GM18517 (cell line): ENCODE data around the gene BMAL2.

ENCODE experiments used
- ATAC-seq: cut with Tn5 transposase; IDR thresholded peaks from one replicate; pipeline ENCODE4 v1.9.1; 2021; ENCODE audit warnings: mild to moderate bottlenecking, moderate library complexity; ENCODE audit not compliant: unreplicated experiment

The BMAL2 gene

DNA sequence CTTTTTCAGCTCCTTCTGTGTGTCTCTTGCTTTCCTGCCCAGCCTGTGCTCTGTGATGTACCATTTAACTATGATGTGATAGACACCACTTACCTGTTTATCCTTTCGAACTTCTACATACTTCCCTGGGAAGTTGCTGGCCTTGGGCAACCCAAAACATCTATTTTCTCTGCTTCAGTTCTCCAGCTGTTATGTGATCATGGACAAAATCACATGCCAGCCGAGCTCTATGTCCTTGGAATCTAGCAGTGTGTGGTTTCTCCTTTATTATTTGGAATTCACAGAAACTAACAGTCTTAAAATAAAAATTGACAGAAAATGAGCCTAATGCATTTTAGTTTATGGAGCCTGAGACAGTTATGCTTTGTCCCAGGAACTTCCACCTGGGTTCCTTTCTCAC is 22.9 kb downstream of the BMAL2 start:
- no peak for ATAC-seq

DNA sequence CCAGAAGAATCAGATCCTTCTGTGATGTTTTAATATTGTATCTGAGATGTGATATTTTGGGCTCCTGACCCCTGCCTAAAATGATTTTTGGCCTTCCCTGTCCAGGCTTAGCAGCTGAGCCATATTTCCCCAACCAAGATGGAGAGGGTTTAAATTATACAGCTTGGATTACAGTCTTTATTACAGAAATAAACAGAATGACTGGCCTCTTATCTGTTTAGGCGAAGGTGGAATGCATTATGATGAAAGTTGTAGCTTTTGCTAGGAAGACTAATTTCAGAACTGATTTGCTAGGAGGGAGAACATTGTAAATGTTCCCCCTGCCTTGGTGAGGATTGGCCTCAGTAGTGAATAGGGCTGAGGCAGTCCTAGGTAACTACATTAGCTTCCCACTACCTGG is 23.3 kb downstream of the BMAL2 start:
- no peak for ATAC-seq

DNA sequence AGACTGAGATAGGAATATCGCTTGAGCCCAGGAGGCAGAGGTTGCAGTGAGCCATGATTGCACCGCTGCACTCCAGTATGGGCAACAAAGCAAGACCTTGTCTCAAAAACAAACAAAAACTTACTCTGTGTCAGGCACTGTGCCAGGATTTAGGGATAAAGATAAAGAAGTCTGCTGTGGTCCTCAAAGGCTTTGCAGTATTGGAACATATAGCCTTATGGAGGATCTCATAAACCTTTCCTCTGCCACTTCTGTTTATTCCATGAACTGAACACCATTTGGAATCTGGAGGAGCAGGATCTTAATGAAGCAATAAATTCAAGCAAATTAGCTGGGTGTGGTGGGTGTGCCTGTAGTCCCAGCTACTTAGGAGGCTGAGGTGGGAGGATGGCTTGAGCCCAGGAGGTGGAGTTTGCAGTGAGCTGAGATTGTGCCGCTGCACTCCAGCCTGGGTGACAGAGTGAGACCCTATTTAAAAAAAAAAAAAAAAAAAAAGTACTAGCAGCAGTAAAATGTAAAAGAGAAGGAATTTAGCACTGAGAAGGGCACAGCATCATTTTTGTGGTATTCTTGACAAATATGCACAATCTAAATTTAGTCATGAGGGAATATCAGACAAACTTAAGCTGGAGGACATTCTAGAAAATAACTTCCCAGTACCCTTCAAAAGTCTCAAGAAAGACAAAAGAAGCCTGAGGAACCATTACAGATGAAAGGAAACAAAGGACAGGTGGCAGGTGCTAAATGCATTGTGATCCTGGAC is 27.1 kb downstream of the BMAL2 start:
- ATAC-seq, result no peak

DNA sequence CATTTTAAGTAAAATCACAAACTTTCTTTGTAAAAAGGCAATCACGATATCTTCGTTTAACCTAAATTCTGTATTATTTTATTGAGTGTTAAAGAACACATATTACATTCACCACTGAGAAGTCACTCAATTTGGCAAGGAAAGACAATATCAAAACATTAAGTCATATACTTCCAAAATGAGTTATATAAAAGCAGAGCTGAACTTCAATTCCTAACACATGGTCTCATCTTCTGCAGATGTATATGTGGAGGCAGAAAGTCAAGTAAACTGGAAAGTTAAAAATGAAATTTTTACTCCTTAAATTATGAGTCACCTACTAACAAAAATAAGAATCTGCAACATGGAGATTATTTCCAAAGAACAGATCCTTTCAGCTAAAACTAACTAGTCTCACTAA is 28.7 kb downstream of the BMAL2 start:
- no peak for ATAC-seq

DNA sequence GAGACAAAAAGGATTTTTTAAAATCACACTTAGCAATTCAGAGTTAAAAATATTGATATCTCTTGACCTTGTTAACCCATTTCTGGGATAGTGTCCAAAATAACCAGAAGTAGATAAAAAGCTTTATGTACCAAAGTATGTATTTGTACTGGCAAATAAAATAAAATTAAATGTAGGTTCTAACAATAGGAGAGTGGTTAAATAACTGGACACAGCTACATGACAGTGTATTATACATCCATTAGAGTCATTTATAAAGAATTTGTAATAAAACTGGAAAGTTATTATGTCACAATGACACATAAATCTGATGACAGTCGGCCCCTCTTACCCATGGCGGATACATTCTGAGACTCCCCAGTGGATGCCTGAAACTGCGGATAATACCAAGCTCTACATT is 34.0 kb downstream of the BMAL2 start:
- ATAC-seq, result no peak

DNA sequence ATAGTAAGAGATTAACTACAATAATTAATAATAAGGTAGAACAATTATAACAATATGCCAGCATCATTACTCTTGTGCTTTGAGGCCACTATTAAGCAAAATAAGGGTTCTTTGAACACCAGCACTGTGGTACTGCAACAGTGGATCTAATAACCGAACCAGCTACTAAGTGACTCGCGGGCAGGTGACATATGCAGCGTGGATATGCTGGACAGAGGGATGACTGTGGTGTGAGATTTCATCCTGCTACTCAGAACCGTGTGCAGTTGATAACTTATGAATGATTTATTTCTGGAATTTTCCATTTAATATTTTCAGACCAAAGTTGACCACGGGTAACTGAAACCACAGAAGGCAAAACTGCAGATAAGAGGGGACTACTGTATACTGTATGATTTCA is 34.4 kb downstream of the BMAL2 start:
- no peak for ATAC-seq

DNA sequence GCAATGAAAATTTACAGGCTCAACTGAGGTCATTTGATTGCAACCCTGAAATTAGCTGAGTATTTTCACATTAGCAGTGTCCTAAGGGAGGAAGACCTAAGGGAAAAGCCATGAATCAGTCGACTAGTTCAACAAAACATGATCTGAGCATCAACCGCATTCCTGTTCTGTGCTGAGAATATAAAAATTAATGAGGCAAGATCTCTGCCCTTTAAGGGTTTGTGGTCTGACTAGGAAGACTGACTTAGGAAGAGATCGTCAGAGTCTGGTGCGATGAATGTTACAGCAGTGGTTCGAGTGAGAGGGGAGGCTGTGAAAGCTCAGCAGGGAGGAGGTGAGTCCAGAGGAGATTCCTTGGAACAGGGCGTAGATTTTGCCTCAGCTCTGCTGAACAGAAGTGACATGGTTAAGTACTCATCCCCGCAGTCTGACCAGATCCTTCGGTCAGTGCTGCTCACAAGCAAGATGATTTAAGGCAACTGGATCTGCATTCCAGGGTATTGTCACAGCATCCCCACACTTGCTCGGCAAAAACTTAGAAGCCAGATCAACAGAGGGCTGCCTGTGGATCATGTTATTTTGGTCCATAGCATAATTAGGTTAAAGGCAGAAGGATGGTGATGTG is 49.6 kb downstream of the BMAL2 start:
- ATAC-seq, result no peak
